GM10266 (cell line): ENCODE measurements around the gene PCBP3.

ENCODE experiments used
- DNase-seq: peaks from one replicate; pipeline ENCODE4 v3.0.0; 2012; ENCODE audit errors: extremely low spot score
- CTCF ChIP-seq: IDR thresholded peaks from 2 replicates; pipeline ENCODE4 v1.5.1; 2012; ENCODE audit warnings: mild to moderate bottlenecking, low read depth; ENCODE audit not compliant: control insufficient read depth, insufficient read depth; ENCODE audit errors: missing control alignments

Gene PCBP3

GRCh38 chr21:45977396-45977795 is 333.9 kb downstream of the PCBP3 start:
- DNase-seq: no peak
- TF ChIP-seq CTCF: no peak

- no peak for TF ChIP-seq CTCF
- no peak for DNase-seq
Observed at GRCh38 chr21:45979141-45979631, 335.7 kb downstream of the PCBP3 start.

GRCh38 chr21:45979651-45980050 is 336.1 kb downstream of the PCBP3 start:
- no peak for TF ChIP-seq CTCF

GRCh38 chr21:45980271-45980670 is 336.7 kb downstream of the PCBP3 start:
- DNase-seq: no peak
- TF ChIP-seq CTCF: no peak

More at GRCh38 chr21:45979651-45980050, 336.1 kb downstream of the PCBP3 start:
- DNase-seq: no peak

- DNase-seq: no peak
- no peak for TF ChIP-seq CTCF
Observed at GRCh38 chr21:45980697-45981096, 337.2 kb downstream of the PCBP3 start.

GRCh38 chr21:45981151-45982091 is 337.9 kb downstream of the PCBP3 start, which contains the start of gene COL6A1:
Gene COL6A1, plus strand, starts transcription at chr21:45981770. Its CDS starts 81 bp downstream, at chr21:45981851.
- DNase-seq: peak; percentile 80
- no peak for TF ChIP-seq CTCF
